Heart left ventricle (tissue), 16 donors: Measurements from ENCODE around the gene FAM83C. TPM values are rescaled to one million over a fixed set of nuclear protein-coding genes. Genes with fewer than 3 reads are reported as not detected.
A peak's percentile ranks its signal among the peaks of the same experiment; 100 is the strongest.

ENCODE experiments used
- ATAC-seq, 4 donors: fragments of 200-7000 bp; cut with Tn5 transposase; one replicate each; pipeline ENCODE4 v1.9.1; 2020 to 2022; ENCODE audit warnings: moderate library complexity in 4 of 4, mild to moderate bottlenecking in 3 of 4, moderate number of reproducible peaks in 1 of 4
- DNase-seq, 5 donors: peaks; one replicate each; pipeline ENCODE4 v3.0.0-alpha.2; 2020
- H3K27ac ChIP-seq, 12 donors: fragments of 200-600 bp; sonication (generic) in 4 of 12; one replicate each; pipeline versions ENCODE4 v1.5.0 to v1.8.0; 2016 to 2022; ENCODE audit warnings: mild to moderate bottlenecking in 2 of 12
- H3K27me3 ChIP-seq, 9 donors: fragments of 200-600 bp; sonication (generic) in 2 of 9; one replicate each; pipeline versions ENCODE4 v1.5.1 to v1.8.0; 2016 to 2022; ENCODE audit warnings: mild to moderate bottlenecking in 3 of 9
- H3K36me3 ChIP-seq, 9 donors: fragments of 200-600 bp; sonication (generic) in 2 of 9; one replicate each; pipeline versions ENCODE4 v1.5.0 to v1.8.0; 2018 to 2022; ENCODE audit warnings: mild to moderate bottlenecking in 2 of 9
- H3K4me1 ChIP-seq, 12 donors: fragments of 200-600 bp; sonication (generic) in 4 of 12; one replicate each; pipeline versions ENCODE4 v1.5.0 to v1.8.0; 2016 to 2022; ENCODE audit warnings: mild to moderate bottlenecking in 3 of 12
- H3K4me3 ChIP-seq, 12 donors: fragments of 200-600 bp; sonication (generic) in 4 of 12; one replicate each; pipeline versions ENCODE4 v1.5.0 to v1.8.0; 2017 to 2022; ENCODE audit warnings: mild to moderate bottlenecking in 9 of 12, moderate library complexity in 4 of 12
- H3K9me3 ChIP-seq, 12 donors: fragments of 200-600 bp; sonication (generic) in 4 of 12; one replicate each; pipeline versions ENCODE4 v1.5.0 to v1.8.0; 2016 to 2022; ENCODE audit warnings: mild to moderate bottlenecking in 1 of 12
- CTCF ChIP-seq, 12 donors: fragments of 200-600 bp; sonication (generic) in 4 of 12; IDR thresholded peaks; one replicate each; pipeline versions ENCODE4 v1.5.0 to v1.8.0; 2018 to 2022; ENCODE audit warnings: antibody characterized with exemption in 12 of 12, mild to moderate bottlenecking in 5 of 12
- POLR2A ChIP-seq, 2 donors: fragments of 450-650 bp; IDR thresholded peaks; one replicate each; pipeline ENCODE4 v1.6.1; 2017; ENCODE audit warnings: antibody characterized with exemption in 2 of 2, mild to moderate bottlenecking in 2 of 2, moderate library complexity in 2 of 2
- WGBS, 4 donors: extraction: QIAGEN DNeasy Blood & Tissue Kit in 2 of 4; methylation state at CpG; one replicate each; pipeline versions ENCODE4 v1.1.5 to v1.1.7; 2013 to 2018; 5-methylcytosine and 5-hydroxymethylcytosine counted together
- intact Hi-C, 10 donors: fragments of 100-400 bp; cut with DNase I; formaldehyde crosslinking; loops; one replicate each; pipeline versions ENCODE4 v1.11.1 to v1.14.2; 2022
- polyA plus RNA-seq, 2 donors: library from polyadenylated mRNA; stranded (reverse); fragments of 200-250 nt; gene quantifications; one replicate each; pipeline ENCODE4 v1.2.3, GENCODE V29; 2013
- total RNA-seq, 9 donors: library from RNA; depleted of rRNA in 2 of 9; stranded (reverse); fragments of >200 nt in 2 of 9; fragmentation: NEBNext Ultra II Directional in 3 of 9; extraction: Animal tissue kit (Norgen Biotek cat#: 25700) in 3 of 9; gene quantifications; one replicate each; pipeline versions ENCODE4 v1.1.0 to v1.2.4, GENCODE V29; 2016 to 2023
- donor health status: ischemic (EF 13 %, LVEDD 7.1; RV severe dilation, severe dysfunction).
- donor health status: healthy with polysubstance abuse.
- donor health status: DM: no; HTN: yes; CAD: no.
- donor health status: DM: no; HTN: no; CAD: no.
- donor health status: ischemic (EF 25% LVEDD 6.9; RV normal size, moderate dysfunction).
- donor health status: ischemic (EF 25% LVEDD 5.7; RV mildly dilated, moderate dysfunction).
- donor health status: healthy.
- donor health status: DM: yes; HTN: yes; CAD: no.
- donor health status: ischemic (EF 35%, LVEDD 5.7; RV mildly dilated, moderate dysfunction).
- donor health status: nonischemic (EF 11% LVEDD 7.7; RV severe dilation, severe dysfunction).
- donor health status: DM: yes; HTN: yes; CAD: no.
- donor health status: PGD.
- donor health status: ischemic (EF 29% LVEDD 5.4; RV normal size, mild dysfunction).
- donor health status: nonischemic (EF 23%, LVEDD 6.1; RV moderate dilation, normal function).

FAM83C gene
- total and polyA plus RNA-seq, 11 donors: not detected

DNA sequence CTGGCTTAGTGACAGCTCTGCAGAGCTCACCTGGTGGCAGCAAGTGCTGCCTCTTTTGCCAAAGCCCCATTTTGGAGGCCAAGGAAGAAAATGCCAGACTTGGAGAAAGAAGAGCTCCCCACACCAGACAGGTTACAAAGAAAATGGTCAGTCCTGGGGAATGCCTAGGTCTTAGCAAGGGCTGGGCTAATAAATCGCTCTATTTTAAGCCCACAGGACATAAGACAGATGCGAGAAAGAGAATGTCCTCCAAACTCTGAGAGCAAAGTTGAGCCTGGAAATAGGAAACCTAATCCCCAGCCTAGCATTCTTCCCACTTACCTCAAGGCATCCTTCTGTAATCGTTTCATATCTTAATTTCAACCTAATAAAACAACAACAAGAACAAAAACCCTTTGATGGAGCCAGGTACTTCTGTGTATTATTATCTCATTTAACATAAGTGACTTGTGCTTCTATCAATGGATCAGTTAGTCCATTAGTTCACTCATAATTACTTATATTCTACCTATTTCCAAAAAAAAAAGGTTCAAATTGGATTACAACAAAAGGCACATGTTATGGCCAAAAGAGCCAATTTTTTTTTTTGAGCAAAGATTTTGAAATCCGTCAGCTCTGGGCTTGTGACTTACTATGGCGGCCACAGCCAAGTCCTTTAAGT is 40.4 kb upstream of the FAM83C start:
- 93 to 96% (median 95%) methylated on average over 5 of the region's 5 CpGs for WGBS, 4 donors
- Histone ChIP-seq H3K27me3 (no peaks in the 10 kb centered on the region), H3K4me3 (no peak overlapping the region), H3K9me3 (no peaks in the 10 kb centered on the region), H3K4me1 (peaks cover 0 to 14% (median under 1%) of the 10 kb centered on the region in 12 donors), H3K27ac (peak overlapping the region in 1 of 12 donors; percentile 13), H3K36me3 (peaks cover 0 to 10% (median 0%) of the 10 kb centered on the region in 9 donors)
- ATAC-seq: no peak
- intact Hi-C loops: no loop called here
- TF ChIP-seq POLR2A (IDR thresholded peaks at IDR 0.05) (no peak), CTCF (IDR thresholded peaks at IDR 0.05) (no peak)
- no peak for DNase-seq

- intact Hi-C loops: no loop called here
- peaks cover 0 to 8% (median 0%) of the 10 kb centered on the region in 9 donors for H3K36me3 ChIP-seq
- H3K4me1 ChIP-seq: peaks cover 0 to 32% (median 12%) of the 10 kb centered on the region in 12 donors
- H3K4me3 ChIP-seq: no peak overlapping the region
- WGBS, 4 donors: 84 to 90% (median 87%) methylated on average over 4 of the region's 4 CpGs
- H3K27ac ChIP-seq: no peak overlapping the region
- ATAC-seq: peak in 3 of 4 donors; percentile 29 to 47 (median 36)
- no peaks in the 10 kb centered on the region for H3K27me3 ChIP-seq
- H3K9me3 ChIP-seq: no peaks in the 10 kb centered on the region
- no peak for DNase-seq
- peak in 9 of 12 donors; percentile 12 to 46 (median 29) for TF ChIP-seq CTCF (IDR thresholded peaks at IDR 0.05)
- TF ChIP-seq POLR2A (IDR thresholded peaks at IDR 0.05): no peak
Measured at GRCh38 chr20:35329435-35330139, 37.4 kb upstream of the FAM83C start.

DNA sequence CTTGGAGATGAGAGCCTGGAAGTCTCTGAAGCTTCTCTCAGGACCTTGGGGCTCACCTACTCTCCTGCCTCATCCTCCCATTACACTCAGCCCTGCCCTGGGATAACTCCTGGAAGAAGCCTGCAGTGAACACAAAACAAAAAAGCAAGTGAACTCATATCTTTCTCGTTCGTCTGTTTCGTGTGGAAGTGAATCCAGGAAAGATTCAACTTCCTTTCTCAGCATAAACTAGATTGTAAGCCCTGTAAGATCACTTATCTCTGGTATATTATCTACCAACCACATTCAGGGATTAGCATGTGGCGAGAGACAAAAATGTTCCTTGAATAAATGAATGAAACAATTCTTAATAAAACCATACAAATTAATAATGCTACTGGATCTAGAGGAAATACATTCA is 36.5 kb upstream of the FAM83C start:
- H3K4me1 ChIP-seq: peaks cover 0 to 23% (median 9%) of the 10 kb centered on the region in 12 donors
- H3K9me3 ChIP-seq: no peaks in the 10 kb centered on the region
- no peak overlapping the region for H3K4me3 ChIP-seq
- no peak for ATAC-seq
- DNase-seq: no peak
- H3K27me3 ChIP-seq: no peaks in the 10 kb centered on the region
- H3K27ac ChIP-seq: no peak overlapping the region
- intact Hi-C loops: no loop called here
- 69 to 80% (median 74%) methylated on average over 4 of the region's 4 CpGs for WGBS, 4 donors
- TF ChIP-seq POLR2A (IDR thresholded peaks at IDR 0.05) (no peak), CTCF (IDR thresholded peaks at IDR 0.05) (no peak)
- peaks cover 0 to 5% (median 0%) of the 10 kb centered on the region in 9 donors for H3K36me3 ChIP-seq

DNA sequence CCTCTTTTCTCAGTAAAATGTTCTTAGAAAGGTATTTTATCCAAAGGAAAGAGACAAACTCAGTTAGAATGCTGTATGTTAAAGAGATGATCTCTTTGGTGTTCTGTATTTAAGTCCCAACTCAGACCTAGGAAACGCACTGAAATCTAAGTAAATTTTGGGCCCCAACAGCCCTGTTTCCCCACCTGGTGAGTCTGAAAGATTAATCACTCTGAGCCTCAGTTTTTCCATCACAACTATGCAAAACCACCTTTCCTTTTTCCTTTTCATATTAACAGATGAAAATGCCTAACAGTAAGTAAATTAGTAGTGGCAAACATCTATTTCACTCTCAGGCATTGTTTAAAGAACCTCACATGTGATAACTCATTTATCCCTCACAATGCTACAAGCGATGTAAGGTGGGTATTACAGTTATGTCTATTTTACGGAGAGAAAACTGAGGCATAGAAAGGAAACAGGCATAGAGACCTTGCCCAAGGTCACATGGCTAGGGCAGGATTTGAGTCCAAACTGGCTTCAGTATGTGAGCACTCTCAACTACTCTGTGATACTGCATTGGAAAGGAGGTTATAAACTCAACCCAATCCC is 36.0 kb upstream of the FAM83C start:
- Histone ChIP-seq H3K27ac (no peak overlapping the region), H3K4me3 (no peak overlapping the region), H3K9me3 (no peaks in the 10 kb centered on the region), H3K27me3 (no peaks in the 10 kb centered on the region), H3K4me1 (peaks cover 0 to 20% (median 8%) of the 10 kb centered on the region in 12 donors), H3K36me3 (peaks cover 0 to 5% (median 0%) of the 10 kb centered on the region in 9 donors)
- no peak for TF ChIP-seq CTCF (IDR thresholded peaks at IDR 0.05)
- no peak for TF ChIP-seq POLR2A (IDR thresholded peaks at IDR 0.05)
- WGBS, 4 donors: 95 to 97% (median 96%) methylated on average over 3 of the region's 3 CpGs
- intact Hi-C loops: no loop called here
- ATAC-seq (no peak), DNase-seq (no peak)
